ENCODE measurements around the gene TMEM217. TPM values are rescaled to one million over a fixed set of nuclear protein-coding genes. Genes with fewer than 3 reads are reported as not detected.
A peak's percentile ranks its signal among the peaks of the same experiment; 100 is the strongest.

Gene TMEM217
- total and polyA plus RNA-seq, 2 donors (not counting 1 experiment from before 2014, with no cell fraction given): 0.73 to 1.2 TPM

DNA sequence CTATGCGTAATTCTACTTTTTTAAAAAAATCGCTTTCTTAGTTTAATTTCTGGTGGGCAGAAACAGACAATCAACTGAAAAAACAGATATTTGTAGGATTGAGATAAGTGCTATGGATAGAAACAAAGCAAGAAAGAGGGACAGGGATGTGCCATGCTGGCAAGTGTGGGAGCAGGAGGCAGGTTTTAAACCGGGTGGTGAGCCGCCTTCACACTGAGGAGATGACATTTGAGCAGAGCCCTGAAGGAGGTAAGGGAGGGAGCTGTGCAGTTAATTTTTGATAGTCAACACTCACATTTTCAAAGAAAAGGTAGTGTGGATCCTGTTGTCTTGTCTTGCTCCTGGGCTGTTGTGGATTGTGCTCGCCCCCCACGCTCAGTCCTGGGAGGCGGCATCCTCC, 46.8 kb upstream of the TMEM217 start:
- ChIA-PET CTCF (interaction anchor here (1.5 kb wide), 1 partner anchor 21 kb away, joined by 4 read pairs; no protein-coding TSS in a partner anchor), POLR2A (no interaction called here)
- Mint-ChIP-seq H3K9me3 (ENCODE audit: insufficient read depth) (no peaks in the 10 kb centered on the region), H3K4me1 (peaks cover 10% of the 10 kb centered on the region), H3K27me3 (no peaks in the 10 kb centered on the region), H3K27ac (no peak overlapping the region), H3K4me3 (no peak overlapping the region)
- Histone ChIP-seq H3K4me2 (replicated peaks; ENCODE audit: low read depth, low read length, poor library complexity, severe bottlenecking) (no peak overlapping the region), H3K4me1 (ENCODE audit: control insufficient read depth in 2 of 2, insufficient read depth in 2 of 2, low read length in 2 of 2) (peaks cover 0 to 8% of the 10 kb centered on the region in 2 donors), H3K27me3 (replicated peaks in 1 of 4; ENCODE audit: control extremely low read depth in 1 of 4, control insufficient read depth in 3 of 4, insufficient read depth in 4 of 4, low read length in 3 of 4) (no peaks in the 10 kb centered on the region), H3K4me3 (ENCODE audit: control extremely low read depth in 1 of 5, extremely low read depth in 1 of 5, insufficient read depth in 1 of 5, low read depth in 2 of 5, low read length in 4 of 5) (no peak overlapping the region), H3K79me2 (ENCODE audit: control insufficient read depth, insufficient read depth, low read length) (no peaks in the 10 kb centered on the region), H3K27ac (ENCODE audit: low read length in 2 of 2) (no peak overlapping the region), H3K9ac (ENCODE audit: low read length) (no peak overlapping the region), H4K20me1 (ENCODE audit: control insufficient read depth, insufficient read depth, low read length, poor library complexity, severe bottlenecking) (no peaks in the 10 kb centered on the region), H2AFZ (ENCODE audit: insufficient read depth, low read depth, low read length, poor library complexity, severe bottlenecking) (no peak overlapping the region), H3K36me3 (replicated peaks in 1 of 2; ENCODE audit: control extremely low read depth in 1 of 2, control insufficient read depth in 1 of 2, extremely low read depth in 1 of 2, insufficient read depth in 2 of 2, low read length in 1 of 2) (peaks cover 13 to 25% of the 10 kb centered on the region in 2 experiments), H3K9me3 (ENCODE audit: control extremely low read depth in 1 of 3, control insufficient read depth in 2 of 3, insufficient read depth in 1 of 3, low read length in 2 of 3) (no peaks in the 10 kb centered on the region)
- DNase-seq (no peak), ATAC-seq (ENCODE audit: low read depth) (no peak)
- no peak for TF ChIP-seq EZH2 (IDR thresholded peaks at IDR 0.05; ENCODE audit: borderline replicate concordance, insufficient read depth, low read depth, low read length, poor library complexity, severe bottlenecking)
- TF ChIP-seq, protein P1, sequence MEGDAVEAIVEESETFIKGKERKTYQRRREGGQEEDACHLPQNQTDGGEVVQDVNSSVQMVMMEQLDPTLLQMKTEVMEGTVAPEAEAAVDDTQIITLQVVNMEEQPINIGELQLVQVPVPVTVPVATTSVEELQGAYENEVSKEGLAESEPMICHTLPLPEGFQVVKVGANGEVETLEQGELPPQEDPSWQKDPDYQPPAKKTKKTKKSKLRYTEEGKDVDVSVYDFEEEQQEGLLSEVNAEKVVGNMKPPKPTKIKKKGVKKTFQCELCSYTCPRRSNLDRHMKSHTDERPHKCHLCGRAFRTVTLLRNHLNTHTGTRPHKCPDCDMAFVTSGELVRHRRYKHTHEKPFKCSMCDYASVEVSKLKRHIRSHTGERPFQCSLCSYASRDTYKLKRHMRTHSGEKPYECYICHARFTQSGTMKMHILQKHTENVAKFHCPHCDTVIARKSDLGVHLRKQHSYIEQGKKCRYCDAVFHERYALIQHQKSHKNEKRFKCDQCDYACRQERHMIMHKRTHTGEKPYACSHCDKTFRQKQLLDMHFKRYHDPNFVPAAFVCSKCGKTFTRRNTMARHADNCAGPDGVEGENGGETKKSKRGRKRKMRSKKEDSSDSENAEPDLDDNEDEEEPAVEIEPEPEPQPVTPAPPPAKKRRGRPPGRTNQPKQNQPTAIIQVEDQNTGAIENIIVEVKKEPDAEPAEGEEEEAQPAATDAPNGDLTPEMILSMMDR (IDR thresholded peaks at IDR 0.05): no peak
- WGBS (ENCODE audit: insufficient coverage): 98% methylated on average over 6 of the region's 7 CpGs
- intact Hi-C loops (cut with micrococcal nuclease): no loop called here

DNA sequence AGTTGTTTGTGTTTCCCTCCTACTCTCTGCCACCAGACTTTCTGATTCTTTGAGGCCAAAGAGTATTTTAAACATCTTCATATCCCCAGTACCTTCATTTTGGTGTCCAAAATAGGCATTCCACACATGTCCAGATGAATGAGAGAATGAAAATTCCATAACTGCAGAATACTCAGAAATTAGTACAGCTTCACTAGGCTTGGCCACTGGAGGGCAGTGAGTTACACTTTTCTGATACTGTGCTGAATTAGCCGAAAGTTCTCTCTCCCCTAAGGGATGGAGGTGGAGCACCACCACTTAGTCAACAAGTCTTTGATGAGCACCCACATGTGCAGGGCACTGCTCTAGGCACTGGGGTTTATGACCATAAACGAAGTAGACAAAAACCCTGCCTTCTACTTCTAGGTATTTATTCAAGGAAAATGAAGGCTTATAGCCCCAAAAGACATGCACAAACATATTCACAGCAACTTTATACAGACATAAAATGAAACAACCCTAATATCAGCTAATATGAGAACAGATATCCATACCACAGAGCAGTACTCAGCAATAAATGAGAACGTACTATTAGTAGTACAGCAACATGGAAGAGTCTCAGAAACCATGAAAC, 46.1 kb upstream of the TMEM217 start:
- DNase-seq (no peak), ATAC-seq (ENCODE audit: low read depth) (peak; percentile 31)
- TF ChIP-seq, protein P1 (IDR thresholded peaks at IDR 0.05): peak; percentile 29
- no peak for TF ChIP-seq EZH2 (IDR thresholded peaks at IDR 0.05; ENCODE audit: borderline replicate concordance, insufficient read depth, low read depth, low read length, poor library complexity, severe bottlenecking)
- no peaks in the 10 kb centered on the region for H4K20me1 ChIP-seq (ENCODE audit: control insufficient read depth, insufficient read depth, low read length, poor library complexity, severe bottlenecking)
- Mint-ChIP-seq H3K27ac (no peak overlapping the region), H3K4me3 (no peak overlapping the region), H3K9me3 (ENCODE audit: insufficient read depth) (no peaks in the 10 kb centered on the region), H3K27me3 (no peaks in the 10 kb centered on the region), H3K4me1 (peaks cover 10% of the 10 kb centered on the region)
- no peak overlapping the region for H3K4me3 ChIP-seq (ENCODE audit: control extremely low read depth in 1 of 5, extremely low read depth in 1 of 5, insufficient read depth in 1 of 5, low read depth in 2 of 5, low read length in 4 of 5)
- no peaks in the 10 kb centered on the region for H3K9me3 ChIP-seq (ENCODE audit: control extremely low read depth in 1 of 3, control insufficient read depth in 2 of 3, insufficient read depth in 1 of 3, low read length in 2 of 3)
- H3K9ac ChIP-seq (ENCODE audit: low read length): no peak overlapping the region
- 0% methylated on average over 1 of the region's 3 CpGs for WGBS (ENCODE audit: insufficient coverage)
- H3K36me3 ChIP-seq (replicated peaks in 1 of 2; ENCODE audit: control extremely low read depth in 1 of 2, control insufficient read depth in 1 of 2, extremely low read depth in 1 of 2, insufficient read depth in 2 of 2, low read length in 1 of 2): peaks cover 13 to 25% of the 10 kb centered on the region in 2 experiments
- POLR2A ChIA-PET: no interaction called here
- H3K27ac ChIP-seq (ENCODE audit: low read length in 2 of 2): no peak overlapping the region
- peaks cover 0 to 8% of the 10 kb centered on the region in 2 donors for H3K4me1 ChIP-seq (ENCODE audit: control insufficient read depth in 2 of 2, insufficient read depth in 2 of 2, low read length in 2 of 2)
- intact Hi-C loops (cut with micrococcal nuclease): no loop called here
- H2AFZ ChIP-seq (ENCODE audit: insufficient read depth, low read depth, low read length, poor library complexity, severe bottlenecking): no peak overlapping the region
- H3K27me3 ChIP-seq (replicated peaks in 1 of 4; ENCODE audit: control extremely low read depth in 1 of 4, control insufficient read depth in 3 of 4, insufficient read depth in 4 of 4, low read length in 3 of 4): no peaks in the 10 kb centered on the region
- no peaks in the 10 kb centered on the region for H3K79me2 ChIP-seq (ENCODE audit: control insufficient read depth, insufficient read depth, low read length)
- no peak overlapping the region for H3K4me2 ChIP-seq (replicated peaks; ENCODE audit: low read depth, low read length, poor library complexity, severe bottlenecking)
- CTCF ChIA-PET: interaction anchor here (0.7 kb wide), 1 partner anchor 22 kb away, joined by 3 read pairs; no protein-coding TSS in a partner anchor

Data from B cell (primary cell).